ENCODE data around the gene DGKQ. TPM values are rescaled to one million over a fixed set of nuclear protein-coding genes. Genes with fewer than 3 reads are reported as not detected.

Gene DGKQ
- polyA plus RNA-seq, 1 of the 3 experiments (the other 2 are of a cell fraction): 10.9 TPM

DNA sequence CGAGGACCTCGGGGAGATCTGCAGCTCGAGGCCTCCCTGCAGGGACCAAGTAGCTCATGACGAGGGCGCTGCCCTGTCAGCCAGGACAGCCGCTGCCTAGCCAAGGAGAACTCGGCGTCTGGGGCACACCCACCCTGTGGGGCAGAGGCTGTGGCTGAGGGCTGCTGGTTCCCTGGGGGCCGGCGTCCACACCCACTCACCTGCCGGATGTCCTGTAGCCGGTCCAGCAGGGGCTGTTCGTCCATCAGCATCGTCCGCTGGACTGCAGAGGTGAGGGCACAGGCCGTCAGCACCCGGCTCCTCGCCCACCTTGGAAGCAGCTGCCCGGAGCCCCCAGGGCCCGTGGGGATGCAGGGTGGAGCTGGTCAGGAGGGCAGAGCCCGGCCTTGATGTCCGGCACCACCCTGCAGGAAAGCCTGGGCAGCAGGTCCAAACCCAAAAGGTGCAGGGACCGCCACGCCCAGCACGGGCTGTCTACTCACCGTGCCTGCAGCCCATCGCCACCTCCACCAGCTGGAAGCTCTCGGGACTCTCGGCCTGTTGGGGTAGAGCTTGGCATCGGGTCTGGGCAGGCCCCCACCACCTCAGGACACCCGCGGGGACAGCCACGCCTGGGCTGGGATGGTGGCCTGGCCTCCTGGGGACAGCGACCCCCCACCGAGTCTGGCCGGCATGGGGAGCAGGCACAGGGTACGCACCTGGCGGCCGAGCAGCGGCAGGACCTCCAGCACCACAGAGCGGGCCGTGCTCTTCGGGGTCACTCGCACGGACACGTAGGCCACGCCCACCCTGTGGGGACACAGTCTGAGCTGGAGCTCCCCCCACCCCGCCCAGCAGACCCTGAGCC, 6.9 kb downstream of the DGKQ start:
- Histone ChIP-seq H3K27me3 (ENCODE audit: insufficient read depth) (no peaks in the 10 kb centered on the region), H3K9ac (no peak overlapping the region), H3K27ac (ENCODE audit: low read depth in 2 of 2, low read length in 1 of 2) (no peak overlapping the region), H3K9me3 (no peaks in the 10 kb centered on the region), H3F3A (replicated peaks; ENCODE audit: insufficient read depth) (no peaks in the 10 kb centered on the region), H3K36me3 (replicated peaks in 1 of 2; ENCODE audit: control insufficient read depth in 1 of 2, insufficient read depth in 2 of 2, low read length in 1 of 2) (peaks cover 0 to 44% of the 10 kb centered on the region in 2 experiments), H3K4me1 (ENCODE audit: control insufficient read depth in 1 of 2, insufficient read depth in 2 of 2, low read depth in 1 of 2, low read length in 1 of 2) (peaks cover 0 to 1% of the 10 kb centered on the region in 2 experiments; a peak in 1 of 4 replicates), H4K20me1 (ENCODE audit: insufficient read depth) (peaks cover 7% of the 10 kb centered on the region), H3K4me3 (ENCODE audit: low read depth in 2 of 2, low read length in 1 of 2) (no peak overlapping the region), H2AFZ (ENCODE audit: low read depth) (no peak overlapping the region), H3K4me2 (no peak overlapping the region), H3K9me2 (no peaks in the 10 kb centered on the region), H3K79me2 (ENCODE audit: insufficient read depth) (peaks cover 7% of the 10 kb centered on the region; the same call in 1 of the 2 replicates)
- TF ChIP-seq EZH2phosphoT487 (IDR thresholded peaks at IDR 0.05; ENCODE audit: borderline replicate concordance, low read depth) (no peak), RCOR1 (IDR thresholded peaks at IDR 0.05; ENCODE audit: low read length) (no peak), MEF2A (IDR thresholded peaks at IDR 0.05; ENCODE audit: borderline replicate concordance, low read depth) (no peak), POLR2AphosphoS5 (IDR thresholded peaks at IDR 0.05; ENCODE audit: low read depth, low read length) (no peak), YY1 (IDR thresholded peaks at IDR 0.05; ENCODE audit: low read depth) (no peak), SMC3 (IDR thresholded peaks at IDR 0.05; ENCODE audit: low read depth, low read length) (no peak), TEAD4 (IDR thresholded peaks at IDR 0.05; ENCODE audit: borderline replicate concordance, insufficient read depth) (no peak)
- TF ChIP-seq, protein P1, sequence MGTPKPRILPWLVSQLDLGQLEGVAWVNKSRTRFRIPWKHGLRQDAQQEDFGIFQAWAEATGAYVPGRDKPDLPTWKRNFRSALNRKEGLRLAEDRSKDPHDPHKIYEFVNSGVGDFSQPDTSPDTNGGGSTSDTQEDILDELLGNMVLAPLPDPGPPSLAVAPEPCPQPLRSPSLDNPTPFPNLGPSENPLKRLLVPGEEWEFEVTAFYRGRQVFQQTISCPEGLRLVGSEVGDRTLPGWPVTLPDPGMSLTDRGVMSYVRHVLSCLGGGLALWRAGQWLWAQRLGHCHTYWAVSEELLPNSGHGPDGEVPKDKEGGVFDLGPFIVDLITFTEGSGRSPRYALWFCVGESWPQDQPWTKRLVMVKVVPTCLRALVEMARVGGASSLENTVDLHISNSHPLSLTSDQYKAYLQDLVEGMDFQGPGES (IDR thresholded peaks at IDR 0.05; ENCODE audit: low read depth, low read length): no peak
- TF ChIP-seq, protein P2, sequence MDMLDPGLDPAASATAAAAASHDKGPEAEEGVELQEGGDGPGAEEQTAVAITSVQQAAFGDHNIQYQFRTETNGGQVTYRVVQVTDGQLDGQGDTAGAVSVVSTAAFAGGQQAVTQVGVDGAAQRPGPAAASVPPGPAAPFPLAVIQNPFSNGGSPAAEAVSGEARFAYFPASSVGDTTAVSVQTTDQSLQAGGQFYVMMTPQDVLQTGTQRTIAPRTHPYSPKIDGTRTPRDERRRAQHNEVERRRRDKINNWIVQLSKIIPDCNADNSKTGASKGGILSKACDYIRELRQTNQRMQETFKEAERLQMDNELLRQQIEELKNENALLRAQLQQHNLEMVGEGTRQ (IDR thresholded peaks at IDR 0.05; ENCODE audit: borderline replicate concordance, low read depth, low read length): no peak
- TF ChIP-seq, protein P3, sequence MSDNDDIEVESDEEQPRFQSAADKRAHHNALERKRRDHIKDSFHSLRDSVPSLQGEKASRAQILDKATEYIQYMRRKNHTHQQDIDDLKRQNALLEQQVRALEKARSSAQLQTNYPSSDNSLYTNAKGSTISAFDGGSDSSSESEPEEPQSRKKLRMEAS (IDR thresholded peaks at IDR 0.05; ENCODE audit: low read depth): no peak
- ChIA-PET CTCF (interaction anchor here (2.1 kb wide), 1 partner anchor 20 kb away, joined by 7 read pairs; the partner anchor contains the start of gene IDUA), POLR2A (no interaction called here)
- DNase-seq: no peak
- 100% methylated on average over 1 of the region's 48 CpGs for WGBS (ENCODE audit: low lambda C conversion rate)

DNA sequence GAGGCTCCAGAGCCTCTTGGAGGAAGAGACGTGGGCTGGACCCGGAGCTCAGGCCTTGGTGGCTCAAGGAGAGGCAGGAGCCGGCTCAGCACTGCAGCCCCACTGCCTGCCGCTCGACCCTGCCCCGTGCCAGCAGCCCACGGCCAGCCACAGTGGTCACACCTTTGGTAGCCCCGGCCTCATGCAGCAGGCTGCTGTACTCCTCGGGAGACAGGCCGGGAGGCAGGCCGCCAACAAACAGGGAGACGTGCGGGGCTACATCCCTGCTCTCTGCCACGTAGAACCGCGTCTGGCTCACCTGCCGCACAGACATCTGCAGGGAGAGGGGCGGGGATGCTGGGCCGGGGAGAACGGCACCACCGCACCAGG, 7.6 kb downstream of the DGKQ start:
- no peaks in the 10 kb centered on the region for H3K9me2 ChIP-seq
- no peaks in the 10 kb centered on the region for H3K79me2 ChIP-seq (ENCODE audit: insufficient read depth)
- peaks cover 0 to 44% of the 10 kb centered on the region in 2 experiments for H3K36me3 ChIP-seq (replicated peaks in 1 of 2; ENCODE audit: control insufficient read depth in 1 of 2, insufficient read depth in 2 of 2, low read length in 1 of 2)
- peaks cover under 1% of the 10 kb centered on the region; the same call in 1 of the 2 replicates for H4K20me1 ChIP-seq (ENCODE audit: insufficient read depth)
- TF ChIP-seq SMC3 (IDR thresholded peaks at IDR 0.05; ENCODE audit: low read depth, low read length) (no peak), NFIC (IDR thresholded peaks at IDR 0.05; ENCODE audit: borderline replicate concordance) (no peak), YY1 (IDR thresholded peaks at IDR 0.05; ENCODE audit: low read depth) (no peak), EZH2phosphoT487 (IDR thresholded peaks at IDR 0.05; ENCODE audit: borderline replicate concordance, low read depth) (no peak), RXRA (IDR thresholded peaks at IDR 0.05; ENCODE audit: borderline replicate concordance, low read depth) (no peak), MEF2A (IDR thresholded peaks at IDR 0.05; ENCODE audit: borderline replicate concordance, low read depth) (no peak), EP300 (IDR thresholded peaks at IDR 0.05; ENCODE audit: borderline replicate concordance in 1 of 2, low read depth in 1 of 2, low read length in 1 of 2) (no peak), TAF1 (IDR thresholded peaks at IDR 0.05; ENCODE audit: borderline replicate concordance, low read depth, low read length) (no peak)
- TF ChIP-seq, protein P4, sequence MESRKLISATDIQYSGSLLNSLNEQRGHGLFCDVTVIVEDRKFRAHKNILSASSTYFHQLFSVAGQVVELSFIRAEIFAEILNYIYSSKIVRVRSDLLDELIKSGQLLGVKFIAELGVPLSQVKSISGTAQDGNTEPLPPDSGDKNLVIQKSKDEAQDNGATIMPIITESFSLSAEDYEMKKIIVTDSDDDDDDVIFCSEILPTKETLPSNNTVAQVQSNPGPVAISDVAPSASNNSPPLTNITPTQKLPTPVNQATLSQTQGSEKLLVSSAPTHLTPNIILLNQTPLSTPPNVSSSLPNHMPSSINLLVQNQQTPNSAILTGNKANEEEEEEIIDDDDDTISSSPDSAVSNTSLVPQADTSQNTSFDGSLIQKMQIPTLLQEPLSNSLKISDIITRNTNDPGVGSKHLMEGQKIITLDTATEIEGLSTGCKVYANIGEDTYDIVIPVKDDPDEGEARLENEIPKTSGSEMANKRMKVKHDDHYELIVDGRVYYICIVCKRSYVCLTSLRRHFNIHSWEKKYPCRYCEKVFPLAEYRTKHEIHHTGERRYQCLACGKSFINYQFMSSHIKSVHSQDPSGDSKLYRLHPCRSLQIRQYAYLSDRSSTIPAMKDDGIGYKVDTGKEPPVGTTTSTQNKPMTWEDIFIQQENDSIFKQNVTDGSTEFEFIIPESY (IDR thresholded peaks at IDR 0.05; ENCODE audit: borderline replicate concordance, low read depth): no peak
- TF ChIP-seq, protein P5, sequence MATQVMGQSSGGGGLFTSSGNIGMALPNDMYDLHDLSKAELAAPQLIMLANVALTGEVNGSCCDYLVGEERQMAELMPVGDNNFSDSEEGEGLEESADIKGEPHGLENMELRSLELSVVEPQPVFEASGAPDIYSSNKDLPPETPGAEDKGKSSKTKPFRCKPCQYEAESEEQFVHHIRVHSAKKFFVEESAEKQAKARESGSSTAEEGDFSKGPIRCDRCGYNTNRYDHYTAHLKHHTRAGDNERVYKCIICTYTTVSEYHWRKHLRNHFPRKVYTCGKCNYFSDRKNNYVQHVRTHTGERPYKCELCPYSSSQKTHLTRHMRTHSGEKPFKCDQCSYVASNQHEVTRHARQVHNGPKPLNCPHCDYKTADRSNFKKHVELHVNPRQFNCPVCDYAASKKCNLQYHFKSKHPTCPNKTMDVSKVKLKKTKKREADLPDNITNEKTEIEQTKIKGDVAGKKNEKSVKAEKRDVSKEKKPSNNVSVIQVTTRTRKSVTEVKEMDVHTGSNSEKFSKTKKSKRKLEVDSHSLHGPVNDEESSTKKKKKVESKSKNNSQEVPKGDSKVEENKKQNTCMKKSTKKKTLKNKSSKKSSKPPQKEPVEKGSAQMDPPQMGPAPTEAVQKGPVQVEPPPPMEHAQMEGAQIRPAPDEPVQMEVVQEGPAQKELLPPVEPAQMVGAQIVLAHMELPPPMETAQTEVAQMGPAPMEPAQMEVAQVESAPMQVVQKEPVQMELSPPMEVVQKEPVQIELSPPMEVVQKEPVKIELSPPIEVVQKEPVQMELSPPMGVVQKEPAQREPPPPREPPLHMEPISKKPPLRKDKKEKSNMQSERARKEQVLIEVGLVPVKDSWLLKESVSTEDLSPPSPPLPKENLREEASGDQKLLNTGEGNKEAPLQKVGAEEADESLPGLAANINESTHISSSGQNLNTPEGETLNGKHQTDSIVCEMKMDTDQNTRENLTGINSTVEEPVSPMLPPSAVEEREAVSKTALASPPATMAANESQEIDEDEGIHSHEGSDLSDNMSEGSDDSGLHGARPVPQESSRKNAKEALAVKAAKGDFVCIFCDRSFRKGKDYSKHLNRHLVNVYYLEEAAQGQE (IDR thresholded peaks at IDR 0.05; ENCODE audit: low read depth, low read length): no peak
- no peaks in the 10 kb centered on the region for H3F3A ChIP-seq (replicated peaks; ENCODE audit: insufficient read depth)
- no peaks in the 10 kb centered on the region for H3K4me1 ChIP-seq (ENCODE audit: control insufficient read depth in 1 of 2, insufficient read depth in 2 of 2, low read depth in 1 of 2, low read length in 1 of 2)
- no peak overlapping the region for H3K4me2 ChIP-seq
- H3K9ac ChIP-seq: no peak overlapping the region
- no peak overlapping the region for H3K4me3 ChIP-seq (ENCODE audit: low read depth in 2 of 2, low read length in 1 of 2)
- WGBS (ENCODE audit: low lambda C conversion rate): 95% methylated on average over 15 of the region's 21 CpGs
- H2AFZ ChIP-seq (ENCODE audit: low read depth): no peak overlapping the region
- no peaks in the 10 kb centered on the region for H3K9me3 ChIP-seq
- no peak overlapping the region for H3K27ac ChIP-seq (ENCODE audit: low read depth in 2 of 2, low read length in 1 of 2)
- H3K27me3 ChIP-seq (ENCODE audit: insufficient read depth): no peaks in the 10 kb centered on the region
- ChIA-PET POLR2A (no interaction called here), CTCF (no interaction called here)
- no peak for DNase-seq
